ENCODE data around the gene COA4.

The COA4 gene

DNA sequence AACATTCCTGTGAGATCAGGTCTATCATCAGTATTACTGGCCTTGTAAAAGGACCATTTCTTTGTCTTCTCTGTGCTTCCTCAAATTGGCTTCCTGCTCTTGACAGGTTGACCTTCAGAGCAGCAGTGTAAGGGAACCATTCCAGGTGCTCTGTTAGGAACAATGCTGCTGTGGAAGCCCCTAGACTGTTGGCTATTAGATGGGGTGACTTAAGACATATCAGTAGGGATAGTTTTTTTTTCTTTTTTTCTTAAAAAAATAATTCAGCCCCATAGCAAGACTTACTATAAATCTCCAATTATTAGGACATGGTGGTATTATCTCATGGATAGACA, 37.6 kb downstream of the COA4 start:
- H3K36me3 ChIP-seq (ENCODE audit: control insufficient read depth, low read length), result peaks cover 15% of the 10 kb centered on the region
- H3K27me3 ChIP-seq (ENCODE audit: control insufficient read depth, low read length), result no peaks in the 10 kb centered on the region
- no peaks in the 10 kb centered on the region for H3K79me2 ChIP-seq (ENCODE audit: control insufficient read depth, low read length)
- H3F3A ChIP-seq (ENCODE audit: control insufficient read depth, insufficient read depth), result no peaks in the 10 kb centered on the region
- no peaks in the 10 kb centered on the region for H3K9me3 ChIP-seq (ENCODE audit: control insufficient read depth, insufficient read depth, low read length)
- H3K9me2 ChIP-seq (replicated peaks; ENCODE audit: control insufficient read depth, low read length), result no peaks in the 10 kb centered on the region
- H3K27ac ChIP-seq (ENCODE audit: low read depth, low read length), result no peak overlapping the region
- H3K4me1 ChIP-seq (ENCODE audit: control insufficient read depth, low read length), result no peaks in the 10 kb centered on the region
- H3K4me2 ChIP-seq (ENCODE audit: low read length), result no peak overlapping the region
- no peaks in the 10 kb centered on the region for H4K20me1 ChIP-seq (ENCODE audit: control insufficient read depth, insufficient read depth, low read depth, low read length)
- no peak overlapping the region for H3K4me3 ChIP-seq (ENCODE audit: low read length)
- TF ChIP-seq, protein P1, sequence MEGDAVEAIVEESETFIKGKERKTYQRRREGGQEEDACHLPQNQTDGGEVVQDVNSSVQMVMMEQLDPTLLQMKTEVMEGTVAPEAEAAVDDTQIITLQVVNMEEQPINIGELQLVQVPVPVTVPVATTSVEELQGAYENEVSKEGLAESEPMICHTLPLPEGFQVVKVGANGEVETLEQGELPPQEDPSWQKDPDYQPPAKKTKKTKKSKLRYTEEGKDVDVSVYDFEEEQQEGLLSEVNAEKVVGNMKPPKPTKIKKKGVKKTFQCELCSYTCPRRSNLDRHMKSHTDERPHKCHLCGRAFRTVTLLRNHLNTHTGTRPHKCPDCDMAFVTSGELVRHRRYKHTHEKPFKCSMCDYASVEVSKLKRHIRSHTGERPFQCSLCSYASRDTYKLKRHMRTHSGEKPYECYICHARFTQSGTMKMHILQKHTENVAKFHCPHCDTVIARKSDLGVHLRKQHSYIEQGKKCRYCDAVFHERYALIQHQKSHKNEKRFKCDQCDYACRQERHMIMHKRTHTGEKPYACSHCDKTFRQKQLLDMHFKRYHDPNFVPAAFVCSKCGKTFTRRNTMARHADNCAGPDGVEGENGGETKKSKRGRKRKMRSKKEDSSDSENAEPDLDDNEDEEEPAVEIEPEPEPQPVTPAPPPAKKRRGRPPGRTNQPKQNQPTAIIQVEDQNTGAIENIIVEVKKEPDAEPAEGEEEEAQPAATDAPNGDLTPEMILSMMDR (IDR thresholded peaks at IDR 0.05; ENCODE audit: low read depth, low read length, poor library complexity, severe bottlenecking), result no peak
- no peak for TF ChIP-seq EZH2phosphoT487 (IDR thresholded peaks at IDR 0.05; ENCODE audit: borderline replicate concordance, low read length)

DNA sequence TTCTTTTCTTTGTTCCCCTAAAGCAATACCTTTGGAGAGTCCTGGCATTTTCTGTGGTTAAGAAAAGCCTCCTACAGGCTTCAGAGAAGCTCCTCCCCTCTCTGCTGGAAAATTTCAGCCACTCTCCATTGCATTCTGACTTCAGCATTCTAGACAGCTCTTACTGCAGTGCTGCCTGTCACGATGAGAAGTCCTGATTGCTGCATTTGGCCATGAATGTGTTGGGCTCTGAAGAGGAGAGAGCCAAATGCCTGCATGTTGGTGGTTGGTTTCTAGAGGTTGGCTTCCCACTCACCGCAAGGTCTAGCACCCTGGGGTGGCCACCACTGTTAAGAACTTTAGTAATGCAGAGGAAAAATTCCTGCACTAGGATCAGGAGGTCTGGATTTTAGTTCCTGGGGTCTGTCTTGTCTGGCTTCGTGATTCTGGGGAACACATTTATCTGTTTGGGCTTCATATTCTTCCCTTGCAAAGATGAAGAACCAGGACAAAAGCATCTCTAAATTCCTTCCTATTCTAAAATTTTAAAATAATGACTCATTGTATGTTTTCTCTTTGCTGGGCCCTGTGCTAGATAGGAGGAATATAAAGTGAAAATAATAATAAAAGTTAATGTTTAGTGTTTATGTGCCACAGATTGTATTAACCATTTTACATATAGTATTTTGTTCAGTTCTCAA, 38.1 kb downstream of the COA4 start:
- H3K9me3 ChIP-seq (ENCODE audit: control insufficient read depth, insufficient read depth, low read length), result no peaks in the 10 kb centered on the region
- H3K4me3 ChIP-seq (ENCODE audit: low read length), result no peak overlapping the region
- H4K20me1 ChIP-seq (ENCODE audit: control insufficient read depth, insufficient read depth, low read depth, low read length), result no peaks in the 10 kb centered on the region
- no peaks in the 10 kb centered on the region for H3F3A ChIP-seq (ENCODE audit: control insufficient read depth, insufficient read depth)
- H3K27ac ChIP-seq (ENCODE audit: low read depth, low read length), result no peak overlapping the region
- H3K4me1 ChIP-seq (ENCODE audit: control insufficient read depth, low read length), result no peaks in the 10 kb centered on the region
- no peaks in the 10 kb centered on the region for H3K27me3 ChIP-seq (ENCODE audit: control insufficient read depth, low read length)
- no peak overlapping the region for H3K4me2 ChIP-seq (ENCODE audit: low read length)
- no peaks in the 10 kb centered on the region for H3K79me2 ChIP-seq (ENCODE audit: control insufficient read depth, low read length)
- no peak for TF ChIP-seq EZH2phosphoT487 (IDR thresholded peaks at IDR 0.05; ENCODE audit: borderline replicate concordance, low read length)
- H3K36me3 ChIP-seq (ENCODE audit: control insufficient read depth, low read length), result peaks cover 11% of the 10 kb centered on the region
- no peaks in the 10 kb centered on the region for H3K9me2 ChIP-seq (replicated peaks; ENCODE audit: control insufficient read depth, low read length)

DNA sequence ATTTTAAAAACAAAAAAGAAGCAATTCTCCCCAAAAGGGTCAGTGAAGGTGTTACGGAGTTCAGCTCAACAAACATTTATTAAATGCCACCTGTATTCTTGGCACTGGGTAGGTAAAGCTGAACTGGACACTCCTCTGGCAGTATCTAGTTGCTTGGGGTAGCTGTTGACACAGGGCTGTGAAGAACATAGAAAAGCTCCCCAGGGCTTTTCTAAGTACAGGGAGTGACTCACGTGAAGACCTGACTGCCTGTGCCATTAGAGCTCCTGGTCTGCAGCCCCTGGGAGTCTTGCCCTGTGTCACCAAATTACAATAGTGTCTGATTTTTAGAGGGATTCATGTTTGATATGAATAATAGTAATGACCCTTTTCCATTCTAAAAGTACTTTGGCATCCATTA, 43.6 kb downstream of the COA4 start:
- Histone ChIP-seq H3K9me3 (ENCODE audit: control insufficient read depth, insufficient read depth, low read length) (no peaks in the 10 kb centered on the region), H3K79me2 (ENCODE audit: control insufficient read depth, low read length) (no peaks in the 10 kb centered on the region), H3K27me3 (ENCODE audit: control insufficient read depth, low read length) (no peaks in the 10 kb centered on the region), H3K4me2 (ENCODE audit: low read length) (no peak overlapping the region), H3K4me1 (ENCODE audit: control insufficient read depth, low read length) (no peaks in the 10 kb centered on the region), H3K9me2 (replicated peaks; ENCODE audit: control insufficient read depth, low read length) (no peaks in the 10 kb centered on the region), H3K36me3 (ENCODE audit: control insufficient read depth, low read length) (peaks cover 21% of the 10 kb centered on the region), H3K4me3 (ENCODE audit: low read length) (no peak overlapping the region), H3F3A (ENCODE audit: control insufficient read depth, insufficient read depth) (no peaks in the 10 kb centered on the region), H4K20me1 (ENCODE audit: control insufficient read depth, insufficient read depth, low read depth, low read length) (no peaks in the 10 kb centered on the region), H3K27ac (ENCODE audit: low read depth, low read length) (no peak overlapping the region)
- TF ChIP-seq, protein P1 (IDR thresholded peaks at IDR 0.05; ENCODE audit: low read depth, low read length, poor library complexity, severe bottlenecking), result no peak
- TF ChIP-seq EZH2phosphoT487 (IDR thresholded peaks at IDR 0.05; ENCODE audit: borderline replicate concordance, low read length), result no peak

DNA sequence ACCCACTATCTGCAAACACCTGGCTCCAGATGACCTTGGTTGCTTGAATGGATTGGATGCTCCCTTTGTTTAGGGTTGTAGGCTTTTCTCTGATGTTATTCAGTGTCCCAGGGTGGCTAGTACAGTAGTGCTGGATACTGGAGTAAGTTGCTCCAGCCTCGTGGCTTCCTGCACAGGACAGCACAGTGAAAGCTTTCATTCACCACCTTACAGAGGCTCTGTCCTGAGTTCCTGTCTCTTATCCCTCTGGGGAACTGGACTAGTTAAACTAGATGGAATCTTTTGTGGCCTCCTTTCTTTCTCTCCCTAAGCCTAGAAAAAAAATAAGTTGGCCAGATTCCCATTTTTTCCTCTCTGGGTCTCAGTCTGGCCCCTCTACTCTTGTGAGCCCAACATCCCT, 46.4 kb downstream of the COA4 start:
- Histone ChIP-seq H3K27me3 (ENCODE audit: control insufficient read depth, low read length) (no peaks in the 10 kb centered on the region), H3K79me2 (ENCODE audit: control insufficient read depth, low read length) (no peaks in the 10 kb centered on the region), H3K4me3 (ENCODE audit: low read length) (no peak overlapping the region), H3K4me1 (ENCODE audit: control insufficient read depth, low read length) (no peaks in the 10 kb centered on the region), H4K20me1 (ENCODE audit: control insufficient read depth, insufficient read depth, low read depth, low read length) (no peaks in the 10 kb centered on the region), H3F3A (ENCODE audit: control insufficient read depth, insufficient read depth) (no peaks in the 10 kb centered on the region), H3K9me3 (ENCODE audit: control insufficient read depth, insufficient read depth, low read length) (no peaks in the 10 kb centered on the region), H3K4me2 (ENCODE audit: low read length) (no peak overlapping the region), H3K36me3 (ENCODE audit: control insufficient read depth, low read length) (peaks cover 34% of the 10 kb centered on the region), H3K27ac (ENCODE audit: low read depth, low read length) (no peak overlapping the region), H3K9me2 (replicated peaks; ENCODE audit: control insufficient read depth, low read length) (no peaks in the 10 kb centered on the region)
- TF ChIP-seq, protein P1 (IDR thresholded peaks at IDR 0.05; ENCODE audit: low read depth, low read length, poor library complexity, severe bottlenecking), result no peak
- TF ChIP-seq EZH2phosphoT487 (IDR thresholded peaks at IDR 0.05; ENCODE audit: borderline replicate concordance, low read length), result no peak

Data from DOHH2 (cell line).